ENCODE data around the gene NCMAP. TPM values are rescaled to one million over a fixed set of nuclear protein-coding genes. Genes with fewer than 3 reads are reported as not detected.
A peak's percentile ranks its signal among the peaks of the same experiment; 100 is the strongest.
"Not testable (repeated sequence)": the region's sequence is repeated elsewhere in the genome, so short reads cannot be mapped to it uniquely, and the experiment has no call there.

The NCMAP gene
- total RNA-seq, 2 experiments from 2014 or later, result 0.99 to 1.1 TPM

DNA sequence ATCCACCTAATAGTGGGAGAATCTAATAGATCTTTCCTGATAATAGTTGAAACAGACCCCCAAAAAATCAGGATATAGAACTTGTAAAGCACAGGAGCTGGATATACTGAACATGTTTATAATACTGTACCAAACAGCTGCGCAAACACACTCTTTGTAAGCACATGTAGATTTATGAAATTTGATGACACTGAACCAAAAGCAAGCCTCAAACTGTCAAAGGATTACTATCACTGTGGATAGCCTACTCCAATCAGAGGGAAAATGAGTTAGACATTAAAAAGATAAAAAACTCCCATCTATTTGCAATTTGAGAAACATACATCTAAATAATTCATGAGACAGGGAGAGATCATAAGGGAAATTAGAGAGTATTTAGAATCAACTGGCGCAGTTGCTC lies 27.1 kb upstream of the NCMAP start:
- no peak for TF ChIP-seq CTCF (conservative IDR thresholded peaks at IDR 0.05; ENCODE audit: low read length)
- Histone ChIP-seq H3K27ac (ENCODE audit: low read depth, low read length, poor library complexity, severe bottlenecking) (no peak overlapping the region), H3K36me3 (ENCODE audit: insufficient read depth, low read length) (peaks cover 46% of the 10 kb centered on the region), H3K4me2 (ENCODE audit: low read length) (0 out of 2 replicates have a peak overlapping the region, but pooled peaks have one; percentile 19), H3K4me3 (ENCODE audit: low read depth, low read length, poor library complexity, severe bottlenecking) (no peak overlapping the region), H3K9me2 (ENCODE audit: insufficient read depth, low read length) (no peaks in the 10 kb centered on the region), H3K9me3 (ENCODE audit: low read length) (0 out of 2 replicates have a peak, but pooled peaks cover 4% of the 10 kb centered on the region), H3K4me1 (ENCODE audit: insufficient read depth, low read length, poor library complexity, severe bottlenecking) (peaks cover 59% of the 10 kb centered on the region), H4K20me1 (ENCODE audit: insufficient read depth, low read length) (no peaks in the 10 kb centered on the region), H3K79me2 (ENCODE audit: insufficient read depth, low read depth, low read length) (peaks cover 13% of the 10 kb centered on the region; the same call in 1 of the 2 replicates), H2AFZ (ENCODE audit: low read length) (no peak overlapping the region)
- DNase-seq (ENCODE audit: low spot score), result no peak
- intact Hi-C loops (cut with micrococcal nuclease; ENCODE audit: unreplicated experiment), result loop anchor here (10.0 kb wide), 1 partner anchor 1004 kb away; no protein-coding TSS in a partner anchor
- CTCF ChIA-PET (ENCODE audit: unreplicated experiment), result interaction anchor here (0.7 to 0.9 kb wide), 2 partner anchors 113 to 136 kb away, joined by 3 read pairs; partner anchors contain the start of gene NIPAL3
- no TSS peak for BruUV-seq (replicated peaks)
- POLR2A ChIA-PET, result interaction anchor here (0.5 to 0.6 kb wide), 2 partner anchors 28 to 152 kb away, joined by 3 read pairs; no protein-coding TSS in a partner anchor

- H3K4me2 ChIP-seq (ENCODE audit: low read length); H3K9me3 ChIP-seq (ENCODE audit: low read length); DNase-seq (ENCODE audit: low spot score); H3K4me3 ChIP-seq (ENCODE audit: low read depth, low read length, poor library complexity, severe bottlenecking); H3K9me2 ChIP-seq (ENCODE audit: insufficient read depth, low read length); H4K20me1 ChIP-seq (ENCODE audit: insufficient read depth, low read length); H3K27ac ChIP-seq (ENCODE audit: low read depth, low read length, poor library complexity, severe bottlenecking); BruUV-seq (replicated peaks); H2AFZ ChIP-seq (ENCODE audit: low read length): not testable (repeated sequence)
- intact Hi-C loops (cut with micrococcal nuclease; ENCODE audit: unreplicated experiment), result loop anchor here (10.0 kb wide), 1 partner anchor 1004 kb away; no protein-coding TSS in a partner anchor
- Histone ChIP-seq H3K36me3 (ENCODE audit: insufficient read depth, low read length) (peaks cover 46% of the 10 kb centered on the region), H3K79me2 (ENCODE audit: insufficient read depth, low read depth, low read length) (peaks cover 13% of the 10 kb centered on the region; the same call in 1 of the 2 replicates), H3K4me1 (ENCODE audit: insufficient read depth, low read length, poor library complexity, severe bottlenecking) (peaks cover 61% of the 10 kb centered on the region)
- ChIA-PET CTCF (ENCODE audit: unreplicated experiment) (interaction anchor here (0.7 to 0.9 kb wide), 2 partner anchors 114 to 137 kb away, joined by 3 read pairs; partner anchors contain the start of gene NIPAL3), POLR2A (interaction anchor here (0.5 to 0.6 kb wide), 2 partner anchors 28 to 152 kb away, joined by 3 read pairs; no protein-coding TSS in a partner anchor)
Measured at GRCh38 chr1:24529292-24529691, 26.6 kb upstream of the NCMAP start.

DNA sequence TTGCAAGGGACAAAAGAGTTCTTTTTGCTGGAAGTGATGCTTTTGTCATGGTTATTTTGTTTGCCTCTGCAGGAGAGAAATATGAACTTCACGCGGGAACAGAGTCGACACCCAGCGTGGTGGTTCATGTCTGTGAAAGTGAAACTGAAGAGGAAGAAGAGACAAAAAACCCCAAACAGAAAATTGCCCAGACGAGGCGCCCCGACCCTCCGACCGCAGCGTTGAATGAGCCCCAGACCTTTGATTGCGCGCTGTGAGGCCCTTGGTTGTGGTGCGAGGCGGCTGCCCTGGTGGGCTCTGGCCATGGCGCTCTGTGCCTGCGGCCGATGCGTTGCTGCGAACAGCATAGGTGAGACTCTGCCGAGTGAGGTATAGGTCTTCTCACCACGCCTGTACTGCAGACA lies 20.9 kb upstream of the NCMAP start:
- Histone ChIP-seq H3K4me3 (ENCODE audit: low read depth, low read length, poor library complexity, severe bottlenecking) (peak overlapping the region; percentile 65), H3K27ac (ENCODE audit: low read depth, low read length, poor library complexity, severe bottlenecking) (peak overlapping the region; percentile 89), H3K79me2 (ENCODE audit: insufficient read depth, low read depth, low read length) (no peaks in the 10 kb centered on the region; the same call in 1 of the 2 replicates), H2AFZ (ENCODE audit: low read length) (peak overlapping the region; percentile 75), H3K9me2 (ENCODE audit: insufficient read depth, low read length) (no peaks in the 10 kb centered on the region), H4K20me1 (ENCODE audit: insufficient read depth, low read length) (no peaks in the 10 kb centered on the region), H3K36me3 (ENCODE audit: insufficient read depth, low read length) (peaks cover 30% of the 10 kb centered on the region), H3K9me3 (ENCODE audit: low read length) (no peaks in the 10 kb centered on the region), H3K4me1 (ENCODE audit: insufficient read depth, low read length, poor library complexity, severe bottlenecking) (peaks cover 68% of the 10 kb centered on the region), H3K4me2 (ENCODE audit: low read length) (peak overlapping the region; percentile 94)
- BruUV-seq (replicated peaks), result no TSS peak
- TF ChIP-seq CTCF (conservative IDR thresholded peaks at IDR 0.05; ENCODE audit: low read length) (no peak), EZH2phosphoT487 (IDR thresholded peaks at IDR 0.05; ENCODE audit: borderline replicate concordance, low read depth, low read length) (no peak)
- DNase-seq (ENCODE audit: low spot score), result peak; percentile 81
- POLR2A ChIA-PET, result interaction anchor here (0.7 to 2.8 kb wide), 11 partner anchors 9 to 385 kb away, joined by 3 to 21 read pairs (median 6); partner anchors contain the start of genes NIPAL3 and RCAN3
- intact Hi-C loops (cut with micrococcal nuclease; ENCODE audit: unreplicated experiment), result loop anchor here (5.0 to 10.0 kb wide), 2 partner anchors 210 to 338 kb away; partner anchors contain the start of gene CLIC4
- CTCF ChIA-PET (ENCODE audit: unreplicated experiment), result interaction anchor here (1.3 kb wide), 1 partner anchor 120 kb away, joined by 7 read pairs; the partner anchor contains the start of gene NIPAL3

Measured in OCI-LY7 (cell line).